HEK293 (cell line): ENCODE results near the gene CD44.

Experiments used
- TF ChIP-seq, protein P1 (sequence below): fragments of 450-650 bp; formaldehyde crosslinking; optimal IDR thresholded peaks from 2 replicates; pipeline ENCODE3; 2016; ENCODE audit warnings: missing biosample characterization, mild to moderate bottlenecking, missing genetic modification characterization
- TF ChIP-seq, protein P2 (sequence below): fragments of 450-650 bp; formaldehyde crosslinking; IDR thresholded peaks from 2 replicates; pipeline ENCODE4 v1.5.1; 2016; ENCODE audit warnings: missing biosample characterization, missing genetic modification characterization
- TF ChIP-seq, protein P3 (sequence below): fragments of 450-650 bp; formaldehyde crosslinking; IDR thresholded peaks from 2 replicates; pipeline ENCODE4 v1.5.1; 2016; ENCODE audit warnings: missing biosample characterization, missing genetic modification characterization

DNA sequence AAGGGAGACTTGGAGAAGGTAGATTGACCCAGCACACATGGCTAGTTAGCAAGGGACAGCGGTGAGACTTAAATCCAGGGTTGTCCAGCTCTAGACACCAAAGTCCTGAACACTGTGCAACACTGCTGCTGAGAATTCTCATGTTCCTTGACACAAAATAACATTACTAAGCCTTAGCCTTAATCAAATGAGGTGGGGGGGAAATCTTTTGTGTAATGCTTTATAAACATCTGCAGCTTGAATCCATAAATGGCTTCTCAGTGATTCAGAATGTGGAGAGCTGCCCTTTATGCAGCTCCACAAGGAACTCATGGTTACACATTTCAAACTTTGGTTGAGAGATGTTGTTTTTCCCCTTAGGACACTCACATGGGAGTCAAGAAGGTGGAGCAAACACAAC lies 80.0 kb downstream of the CD44 start:
- TF ChIP-seq, protein P1, sequence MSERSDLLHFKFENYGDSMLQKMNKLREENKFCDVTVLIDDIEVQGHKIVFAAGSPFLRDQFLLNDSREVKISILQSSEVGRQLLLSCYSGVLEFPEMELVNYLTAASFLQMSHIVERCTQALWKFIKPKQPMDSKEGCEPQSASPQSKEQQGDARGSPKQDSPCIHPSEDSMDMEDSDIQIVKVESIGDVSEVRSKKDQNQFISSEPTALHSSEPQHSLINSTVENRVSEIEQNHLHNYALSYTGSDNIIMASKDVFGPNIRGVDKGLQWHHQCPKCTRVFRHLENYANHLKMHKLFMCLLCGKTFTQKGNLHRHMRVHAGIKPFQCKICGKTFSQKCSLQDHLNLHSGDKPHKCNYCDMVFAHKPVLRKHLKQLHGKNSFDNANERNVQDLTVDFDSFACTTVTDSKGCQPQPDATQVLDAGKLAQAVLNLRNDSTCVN (tag by site-specific recombination), result no peak
- TF ChIP-seq, protein P2, sequence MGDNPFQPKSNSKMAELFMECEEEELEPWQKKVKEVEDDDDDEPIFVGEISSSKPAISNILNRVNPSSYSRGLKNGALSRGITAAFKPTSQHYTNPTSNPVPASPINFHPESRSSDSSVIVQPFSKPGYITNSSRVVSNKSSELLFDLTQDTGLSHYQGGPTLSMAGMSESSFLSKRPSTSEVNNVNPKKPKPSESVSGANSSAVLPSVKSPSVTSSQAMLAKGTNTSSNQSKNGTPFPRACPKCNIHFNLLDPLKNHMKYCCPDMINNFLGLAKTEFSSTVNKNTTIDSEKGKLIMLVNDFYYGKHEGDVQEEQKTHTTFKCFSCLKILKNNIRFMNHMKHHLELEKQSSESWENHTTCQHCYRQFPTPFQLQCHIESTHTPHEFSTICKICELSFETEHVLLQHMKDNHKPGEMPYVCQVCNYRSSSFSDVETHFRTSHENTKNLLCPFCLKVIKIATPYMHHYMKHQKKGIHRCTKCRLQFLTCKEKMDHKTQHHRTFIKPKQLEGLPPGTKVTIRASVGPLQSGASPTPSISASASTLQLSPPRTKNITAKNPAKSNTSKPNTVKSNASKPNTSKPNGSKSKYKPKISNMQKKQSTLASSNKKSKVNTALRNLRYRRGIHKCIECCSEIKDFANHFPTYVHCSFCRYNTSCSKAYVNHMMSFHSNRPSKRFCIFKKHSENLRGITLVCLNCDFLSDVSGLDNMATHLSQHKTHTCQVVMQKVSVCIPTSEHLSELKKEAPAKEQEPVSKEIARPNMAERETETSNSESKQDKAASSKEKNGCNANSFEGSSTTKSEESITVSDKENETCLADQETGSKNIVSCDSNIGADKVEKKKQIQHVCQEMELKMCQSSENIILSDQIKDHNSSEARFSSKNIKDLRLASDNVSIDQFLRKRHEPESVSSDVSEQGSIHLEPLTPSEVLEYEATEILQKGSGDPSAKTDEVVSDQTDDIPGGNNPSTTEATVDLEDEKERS (tag by site-specific recombination), result no peak
- TF ChIP-seq, protein P3, sequence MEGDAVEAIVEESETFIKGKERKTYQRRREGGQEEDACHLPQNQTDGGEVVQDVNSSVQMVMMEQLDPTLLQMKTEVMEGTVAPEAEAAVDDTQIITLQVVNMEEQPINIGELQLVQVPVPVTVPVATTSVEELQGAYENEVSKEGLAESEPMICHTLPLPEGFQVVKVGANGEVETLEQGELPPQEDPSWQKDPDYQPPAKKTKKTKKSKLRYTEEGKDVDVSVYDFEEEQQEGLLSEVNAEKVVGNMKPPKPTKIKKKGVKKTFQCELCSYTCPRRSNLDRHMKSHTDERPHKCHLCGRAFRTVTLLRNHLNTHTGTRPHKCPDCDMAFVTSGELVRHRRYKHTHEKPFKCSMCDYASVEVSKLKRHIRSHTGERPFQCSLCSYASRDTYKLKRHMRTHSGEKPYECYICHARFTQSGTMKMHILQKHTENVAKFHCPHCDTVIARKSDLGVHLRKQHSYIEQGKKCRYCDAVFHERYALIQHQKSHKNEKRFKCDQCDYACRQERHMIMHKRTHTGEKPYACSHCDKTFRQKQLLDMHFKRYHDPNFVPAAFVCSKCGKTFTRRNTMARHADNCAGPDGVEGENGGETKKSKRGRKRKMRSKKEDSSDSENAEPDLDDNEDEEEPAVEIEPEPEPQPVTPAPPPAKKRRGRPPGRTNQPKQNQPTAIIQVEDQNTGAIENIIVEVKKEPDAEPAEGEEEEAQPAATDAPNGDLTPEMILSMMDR (tag by site-specific recombination), result no peak
